Measurements from ENCODE around the gene SNX25. TPM values are rescaled to one million over a fixed set of nuclear protein-coding genes. Genes with fewer than 3 reads are reported as not detected.

Gene SNX25
- total and polyA plus RNA-seq, 8 donors, result 4.8 to 15.0 (median 10.9) TPM

- H3K9me3 ChIP-seq, result no peaks in the 10 kb centered on the region
- H3K27me3 ChIP-seq, result no peaks in the 10 kb centered on the region
- no peak overlapping the region for H3K4me3 ChIP-seq
- peaks cover 3 to 5% (median 5%) of the 10 kb centered on the region in 3 donors for H3K4me1 ChIP-seq
- TF ChIP-seq CTCF (IDR thresholded peaks at IDR 0.05), result no peak
- no peak for ATAC-seq
- H3K27ac ChIP-seq, result no peak overlapping the region
- WGBS, 2 donors, result 95 to 100% methylated on average over 2 of the region's 2 CpGs
- FAIRE-seq, result no peak
- intact Hi-C loops (cut with DNase I), result no loop called here
- no peak for DNase-seq
- no peaks in the 10 kb centered on the region for H3K36me3 ChIP-seq
These were observed 8.9 kb downstream of the SNX25 start for GRCh38 chr4:185218312-185218711.

- H3K4me3 ChIP-seq, result no peak overlapping the region
- H3K36me3 ChIP-seq, result no peaks in the 10 kb centered on the region
- peaks cover 3 to 5% (median 5%) of the 10 kb centered on the region in 3 donors for H3K4me1 ChIP-seq
- no peaks in the 10 kb centered on the region for H3K27me3 ChIP-seq
- 20 to 24% methylated on average over 3 of the region's 3 CpGs for WGBS, 2 donors
- FAIRE-seq (peak; percentile 65), DNase-seq (peak in 2 of 6 donors; percentile 37 to 54), ATAC-seq (peak; percentile 49 to 89 (median 74))
- H3K9me3 ChIP-seq, result no peaks in the 10 kb centered on the region
- intact Hi-C loops (cut with DNase I), result no loop called here
- H3K27ac ChIP-seq, result no peak overlapping the region
- no peak for TF ChIP-seq CTCF (IDR thresholded peaks at IDR 0.05)
These were observed 10.3 kb downstream of the SNX25 start for GRCh38 chr4:185219551-185220344.

GRCh38 chr4:185221491-185221890 is 12.1 kb downstream of the SNX25 start:
- intact Hi-C loops (cut with DNase I), result no loop called here
- DNase-seq (no peak), FAIRE-seq (no peak), ATAC-seq (no peak)
- H3K4me3 ChIP-seq, result no peak overlapping the region
- H3K36me3 ChIP-seq, result no peaks in the 10 kb centered on the region
- no peak overlapping the region for H3K27ac ChIP-seq
- no peaks in the 10 kb centered on the region for H3K27me3 ChIP-seq
- no peaks in the 10 kb centered on the region for H3K9me3 ChIP-seq
- H3K4me1 ChIP-seq, result peaks cover 0 to 12% (median 5%) of the 10 kb centered on the region in 3 donors
- TF ChIP-seq CTCF (IDR thresholded peaks at IDR 0.05), result no peak
- 81 to 83% methylated on average over 2 of the region's 2 CpGs for WGBS, 2 donors

- TF ChIP-seq CTCF (IDR thresholded peaks at IDR 0.05), result no peak
- FAIRE-seq, result no peak
- H3K4me3 ChIP-seq, result no peak overlapping the region
- peaks cover 0 to 17% (median 6%) of the 10 kb centered on the region in 3 donors for H3K4me1 ChIP-seq
- H3K27ac ChIP-seq, result no peak overlapping the region
- WGBS, 2 donors, result 41 to 97% methylated on average over 6 to 10 of the region's 10 CpGs
- no peaks in the 10 kb centered on the region for H3K36me3 ChIP-seq
- ATAC-seq, result no peak
- intact Hi-C loops (cut with DNase I), result no loop called here
- H3K27me3 ChIP-seq, result no peaks in the 10 kb centered on the region
- no peaks in the 10 kb centered on the region for H3K9me3 ChIP-seq
- no peak for DNase-seq
These were observed 12.5 kb downstream of the SNX25 start for GRCh38 chr4:185221912-185222311.

GRCh38 chr4:185222598-185222997 is 13.2 kb downstream of the SNX25 start:
- no peak for FAIRE-seq
- no peak for ATAC-seq
- Histone ChIP-seq H3K4me3 (no peak overlapping the region), H3K36me3 (no peaks in the 10 kb centered on the region), H3K9me3 (no peaks in the 10 kb centered on the region), H3K27ac (no peak overlapping the region), H3K27me3 (no peaks in the 10 kb centered on the region), H3K4me1 (peaks cover 0 to 22% (median 7%) of the 10 kb centered on the region in 3 donors)
- DNase-seq, result no peak
- no peak for TF ChIP-seq CTCF (IDR thresholded peaks at IDR 0.05)
- intact Hi-C loops (cut with DNase I), result no loop called here
